Smooth muscle cell (in vitro differentiated cells): ENCODE data around the gene SLC25A11. TPM values are rescaled to one million over a fixed set of nuclear protein-coding genes. Genes with fewer than 3 reads are reported as not detected.
A peak's percentile ranks its signal among the peaks of the same experiment; 100 is the strongest.

ENCODE experiments used
- DNase-seq: peaks from one replicate; lab custom pipeline; 2025; ENCODE audit not compliant: unreplicated experiment; lab: John Stamatoyannopoulos, UW
- H2AFZ ChIP-seq: fragments of 200-600 bp; sonication (generic); 2 replicates; pipeline ENCODE4 v1.6.0; 2016; ENCODE audit warnings: antibody characterized with exemption, low read depth, mild to moderate bottlenecking
- H3F3A ChIP-seq: fragments of 200-600 bp; sonication (generic); 2 replicates; pipeline ENCODE4 v1.6.0; 2017; ENCODE audit warnings: antibody characterized with exemption, low read depth
- H3K27ac ChIP-seq: fragments of 200-600 bp; sonication (generic); 2 replicates; pipeline ENCODE4 v1.5.1; 2016; ENCODE audit warnings: low read depth, mild to moderate bottlenecking
- H3K27me3 ChIP-seq: fragments of 200-600 bp; sonication (generic); 2 replicates; pipeline ENCODE4 v1.6.1; 2016; ENCODE audit warnings: low read depth, mild to moderate bottlenecking
- H3K36me3 ChIP-seq: fragments of 200-600 bp; sonication (generic); 2 replicates; pipeline ENCODE4 v1.5.1; 2016; ENCODE audit warnings: low read depth
- H3K4me1 ChIP-seq: fragments of 200-600 bp; sonication (generic); 2 replicates; pipeline ENCODE4 v1.5.1; 2016; ENCODE audit warnings: low read depth
- H3K4me2 ChIP-seq: fragments of 200-600 bp; sonication (generic); 2 replicates; pipeline ENCODE4 v1.6.0; 2016; ENCODE audit warnings: mild to moderate bottlenecking
- H3K4me3 ChIP-seq: fragments of 200-600 bp; sonication (generic); 2 replicates; pipeline ENCODE4 v1.5.1; 2016; ENCODE audit warnings: mild to moderate bottlenecking
- H3K79me2 ChIP-seq: fragments of 200-600 bp; sonication (generic); 2 replicates; pipeline ENCODE4 v1.6.0; 2016; ENCODE audit warnings: low read depth, mild to moderate bottlenecking
- H3K9ac ChIP-seq: fragments of 200-600 bp; sonication (generic); 2 replicates; pipeline ENCODE4 v1.6.0; 2016; ENCODE audit warnings: low read depth
- H3K9me3 ChIP-seq: fragments of 200-600 bp; sonication (generic); replicated peaks from 2 replicates; pipeline ENCODE4 v1.5.1; 2016; ENCODE audit warnings: low read depth
- H4K20me1 ChIP-seq: fragments of 200-600 bp; sonication (generic); 2 replicates; pipeline ENCODE4 v1.6.0; 2016; ENCODE audit warnings: low read depth
- WGBS: methylation state at CpG from one replicate; pipeline ENCODE4 v1.1.7; 2016; ENCODE audit warnings: low lambda C conversion rate; 5-methylcytosine and 5-hydroxymethylcytosine counted together
- polyA plus RNA-seq: library from polyadenylated mRNA; unstranded; fragments of >200 nt; fragmentation: Nextera tagmentation; extraction: Ambion mirVana; gene quantifications from 2 replicates; pipeline ENCODE4 v1.2.1, GENCODE V29; 2016
- total RNA-seq: library from RNA; depleted of rRNA; stranded (reverse); fragments of >200 nt; gene quantifications from 2 replicates; pipeline ENCODE4 v1.2.3, GENCODE V29; 2014
- TF ChIP-seq, protein P1 (sequence below): fragments of 200-600 bp; sonication (generic); IDR thresholded peaks from 2 replicates; pipeline ENCODE4 v1.5.1; 2017; ENCODE audit warnings: borderline replicate concordance, mild to moderate bottlenecking, antibody characterized with exemption; ENCODE audit not compliant: insufficient read depth, poor library complexity, severe bottlenecking

Gene SLC25A11
- total and polyA plus RNA-seq, 2 experiments from 2014 or later, result 29.9 to 67.5 TPM

DNA sequence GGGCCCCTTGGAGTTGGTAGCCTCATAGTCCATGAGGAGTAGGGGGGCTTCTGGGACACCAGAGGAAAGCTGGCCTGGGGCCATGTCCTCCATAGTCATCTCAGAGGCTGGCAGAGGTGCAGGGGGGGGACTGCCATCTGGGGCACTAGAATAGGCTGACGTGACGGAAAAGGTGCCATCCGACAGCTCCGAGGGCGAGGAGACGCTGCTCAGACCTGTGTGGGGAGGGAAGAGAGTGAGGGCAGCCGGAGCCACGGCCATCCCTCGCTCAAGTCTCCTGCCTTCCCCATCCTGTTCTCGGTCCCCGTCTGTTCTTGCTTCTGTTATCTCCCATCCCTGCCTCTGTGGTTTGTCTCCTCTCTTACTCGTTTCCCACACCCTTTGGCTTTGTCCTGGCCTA lies 32.5 kb upstream of the SLC25A11 start:
- Histone ChIP-seq H3F3A (peaks cover 3% of the 10 kb centered on the region), H3K9me3 (no peaks in the 10 kb centered on the region), H3K4me1 (peaks cover 5% of the 10 kb centered on the region), H3K27ac (no peak overlapping the region), H3K27me3 (no peaks in the 10 kb centered on the region), H3K4me2 (no peak overlapping the region), H2AFZ (no peak overlapping the region), H4K20me1 (peaks cover 49% of the 10 kb centered on the region), H3K79me2 (peaks cover 24% of the 10 kb centered on the region), H3K4me3 (no peak overlapping the region), H3K9ac (no peak overlapping the region), H3K36me3 (no peaks in the 10 kb centered on the region)
- no peak for DNase-seq
- WGBS, result 75% methylated on average over 12 of the region's 12 CpGs
- TF ChIP-seq, protein P1, sequence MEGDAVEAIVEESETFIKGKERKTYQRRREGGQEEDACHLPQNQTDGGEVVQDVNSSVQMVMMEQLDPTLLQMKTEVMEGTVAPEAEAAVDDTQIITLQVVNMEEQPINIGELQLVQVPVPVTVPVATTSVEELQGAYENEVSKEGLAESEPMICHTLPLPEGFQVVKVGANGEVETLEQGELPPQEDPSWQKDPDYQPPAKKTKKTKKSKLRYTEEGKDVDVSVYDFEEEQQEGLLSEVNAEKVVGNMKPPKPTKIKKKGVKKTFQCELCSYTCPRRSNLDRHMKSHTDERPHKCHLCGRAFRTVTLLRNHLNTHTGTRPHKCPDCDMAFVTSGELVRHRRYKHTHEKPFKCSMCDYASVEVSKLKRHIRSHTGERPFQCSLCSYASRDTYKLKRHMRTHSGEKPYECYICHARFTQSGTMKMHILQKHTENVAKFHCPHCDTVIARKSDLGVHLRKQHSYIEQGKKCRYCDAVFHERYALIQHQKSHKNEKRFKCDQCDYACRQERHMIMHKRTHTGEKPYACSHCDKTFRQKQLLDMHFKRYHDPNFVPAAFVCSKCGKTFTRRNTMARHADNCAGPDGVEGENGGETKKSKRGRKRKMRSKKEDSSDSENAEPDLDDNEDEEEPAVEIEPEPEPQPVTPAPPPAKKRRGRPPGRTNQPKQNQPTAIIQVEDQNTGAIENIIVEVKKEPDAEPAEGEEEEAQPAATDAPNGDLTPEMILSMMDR, result no peak

DNA sequence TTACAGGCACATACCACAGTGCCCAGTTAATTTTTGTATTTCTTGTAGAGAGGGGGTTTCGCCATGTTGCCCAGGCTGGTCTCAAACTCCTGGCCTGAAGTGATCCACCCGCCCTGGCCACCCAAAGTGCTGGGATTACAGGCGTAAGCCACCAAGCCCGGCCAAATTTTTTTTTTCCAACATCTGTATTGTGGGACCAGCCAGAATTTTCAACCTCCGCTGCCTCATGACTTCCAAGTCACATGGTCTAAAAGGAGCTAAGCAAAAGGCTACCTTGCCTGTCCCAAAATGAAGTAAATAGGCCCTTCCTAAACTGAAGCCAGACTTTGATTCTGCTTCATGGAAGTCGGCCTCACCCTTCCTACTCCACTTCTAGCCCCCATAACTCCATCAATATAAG lies 32.0 kb upstream of the SLC25A11 start:
- WGBS, result 94% methylated on average over 6 of the region's 6 CpGs
- Histone ChIP-seq H3K27ac (no peak overlapping the region), H3K9ac (no peak overlapping the region), H3K79me2 (peaks cover 24% of the 10 kb centered on the region), H4K20me1 (peaks cover 49% of the 10 kb centered on the region), H3K27me3 (no peaks in the 10 kb centered on the region), H3K4me3 (no peak overlapping the region), H3K9me3 (no peaks in the 10 kb centered on the region), H3K4me1 (peaks cover 5% of the 10 kb centered on the region), H3K4me2 (no peak overlapping the region), H3K36me3 (no peaks in the 10 kb centered on the region), H3F3A (peaks cover 4% of the 10 kb centered on the region), H2AFZ (no peak overlapping the region)
- TF ChIP-seq, protein P1, result no peak
- no peak for DNase-seq

DNA sequence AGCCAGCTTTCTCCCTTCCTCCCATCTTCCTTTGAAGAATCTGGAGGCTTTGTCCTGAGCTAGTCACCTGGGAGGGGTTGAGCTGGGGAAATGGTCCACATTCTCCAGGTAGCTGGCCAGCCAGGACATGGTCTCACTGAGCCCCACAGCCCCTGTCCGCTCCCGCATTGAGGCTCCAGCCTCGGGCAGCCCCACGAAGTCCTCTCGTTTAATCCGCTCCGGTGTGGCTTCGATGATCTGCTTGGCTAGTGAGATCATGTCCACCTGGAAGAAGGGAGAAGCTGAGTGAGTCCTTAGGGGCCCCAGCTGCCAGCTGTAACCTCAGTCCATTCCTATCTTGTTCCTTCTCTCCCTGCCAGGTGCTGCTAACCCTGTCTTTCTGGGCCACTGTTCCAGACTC lies 30.4 kb upstream of the SLC25A11 start:
- H4K20me1 ChIP-seq, result peaks cover 49% of the 10 kb centered on the region
- peak overlapping the region; percentile 95 for H3K27ac ChIP-seq
- no peaks in the 10 kb centered on the region for H3K36me3 ChIP-seq
- H3K4me2 ChIP-seq, result peak overlapping the region; percentile 85
- no peak for DNase-seq
- H2AFZ ChIP-seq, result no peak overlapping the region
- H3K79me2 ChIP-seq, result peaks cover 33% of the 10 kb centered on the region
- TF ChIP-seq, protein P1, result no peak
- no peak overlapping the region for H3K9ac ChIP-seq
- peaks cover 9% of the 10 kb centered on the region for H3K4me1 ChIP-seq
- no peaks in the 10 kb centered on the region for H3K9me3 ChIP-seq
- WGBS, result 95% methylated on average over 8 of the region's 8 CpGs
- peaks cover 9% of the 10 kb centered on the region for H3F3A ChIP-seq
- H3K4me3 ChIP-seq, result no peak overlapping the region
- H3K27me3 ChIP-seq, result no peaks in the 10 kb centered on the region

DNA sequence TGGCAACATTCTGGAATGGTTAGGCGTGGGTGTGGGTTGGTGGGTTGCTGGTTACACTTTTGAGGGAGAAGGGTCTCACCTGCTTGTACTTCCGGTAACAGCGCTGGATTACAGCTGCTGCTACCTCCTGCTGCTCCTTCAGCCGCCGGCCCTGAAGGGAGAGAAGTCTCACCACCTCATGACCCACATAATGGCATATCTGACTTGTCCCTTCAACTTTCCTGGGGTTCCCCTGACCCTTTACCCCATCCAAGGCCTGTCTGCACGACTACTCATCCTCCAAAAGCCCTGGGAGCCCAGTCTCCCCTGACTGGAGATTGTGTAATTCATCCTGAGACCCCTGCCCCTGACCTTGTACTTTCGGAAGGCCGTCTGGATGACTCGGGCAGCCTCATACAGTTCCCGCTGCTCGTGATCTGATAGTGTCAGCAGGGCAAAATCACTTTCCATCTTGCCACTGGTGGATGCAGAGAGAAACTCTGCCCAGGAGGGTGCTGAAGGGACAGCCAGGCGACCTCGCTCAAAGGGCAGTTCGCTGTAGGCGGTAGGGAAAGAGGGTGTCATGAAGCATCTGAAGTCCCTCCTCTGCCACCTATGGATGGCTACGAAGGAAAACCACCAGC lies 29.8 kb upstream of the SLC25A11 start:
- Histone ChIP-seq H3K4me2 (peak overlapping the region; percentile 85), H4K20me1 (peaks cover 49% of the 10 kb centered on the region), H3K27me3 (no peaks in the 10 kb centered on the region), H3K79me2 (peaks cover 39% of the 10 kb centered on the region), H2AFZ (no peak overlapping the region), H3K4me3 (peak overlapping the region; percentile 60), H3K9ac (peak overlapping the region; percentile 86), H3K27ac (peak overlapping the region; percentile 95), H3K36me3 (no peaks in the 10 kb centered on the region), H3K9me3 (no peaks in the 10 kb centered on the region), H3K4me1 (peaks cover 9% of the 10 kb centered on the region), H3F3A (peaks cover 11% of the 10 kb centered on the region)
- DNase-seq, result no peak
- TF ChIP-seq, protein P1, result no peak
- 52% methylated on average over 16 of the region's 16 CpGs for whole genome bisulfite sequencing
